HepG2 (cell line): ENCODE data around the gene TMEM185B. TPM values are rescaled to one million over a fixed set of nuclear protein-coding genes. Genes with fewer than 3 reads are reported as not detected.

Experiments used
- ATAC-seq: fragments of 200-7000 bp; cut with Tn5 transposase; 3 replicates; pipeline ENCODE4 v1.9.1; 2020; ENCODE audit warnings: mild to moderate bottlenecking, moderate library complexity
- BruUV-seq: library from RNA; stranded (reverse); fragments of 400-500 nt; replicated peaks from 2 replicates; lab custom pipeline; 2021; lab: Mats Ljungman, UMichigan
- CTCF ChIA-PET: fragments of 300-600 bp; formaldehyde crosslinking; extraction: SDS; loops from one replicate; lab custom pipeline; 2021; ENCODE audit warnings: low total read pairs, inconsistent platforms, low intra/inter-chr PET ratio; lab: Yijun Ruan, JAX
- POLR2A ChIA-PET: fragments of 350-600 bp; sonication (Branson Sonifier 250); formaldehyde crosslinking; loops from one replicate; lab custom pipeline; 2020; ENCODE audit warnings: antibody characterized with exemption, inconsistent platforms; lab: Yijun Ruan, JAX
- DNase-seq: peaks from one replicate; pipeline ENCODE4 v3.0.0-alpha.2; 2015; ENCODE audit warnings: low spot score
- FAIRE-seq: peaks from 3 replicates; lab custom pipeline; 2011; peaks lifted over from hg19 to GRCh38; lab: Jason Lieb, UNC
- H2AFZ ChIP-seq: one replicate; pipeline ENCODE4 v1.6.1; 2011; ENCODE audit warnings: low read length, inconsistent platforms
- H3K27ac ChIP-seq: fragments of 300-600 bp; 3 replicates; pipeline ENCODE4 v1.8.0; 2011; ENCODE audit warnings: mixed run types, mild to moderate bottlenecking, mixed read lengths, low read length, inconsistent platforms; ENCODE audit not compliant: insufficient read depth; ENCODE audit errors: extremely low read length
- H3K27me3 ChIP-seq, 2 experiments: fragments of 200-600 bp in 1 of 2; 2 replicates in 1 of 2; 3 replicates in 1 of 2; pipeline versions ENCODE4 v1.6.0 to v1.8.0; 2011; ENCODE audit warnings: low read length in 2 of 2, mild to moderate bottlenecking in 2 of 2, moderate library complexity in 2 of 2, inconsistent platforms in 1 of 2; ENCODE audit not compliant: insufficient read depth in 2 of 2, control insufficient read depth in 1 of 2
- H3K36me3 ChIP-seq, 2 experiments: fragments of 200-600 bp in 1 of 2; replicated peaks in 1 of 2; 2 replicates in 1 of 2; 3 replicates in 1 of 2; pipeline versions ENCODE4 v1.5.1 to v1.8.0; 2011; ENCODE audit warnings: low read length in 2 of 2, inconsistent platforms in 1 of 2; ENCODE audit not compliant: insufficient read depth in 2 of 2, control insufficient read depth in 1 of 2
- H3K4me1 ChIP-seq: 2 replicates; pipeline ENCODE4 v1.5.1; 2012; ENCODE audit warnings: low read length, inconsistent platforms; ENCODE audit not compliant: insufficient read depth
- H3K4me2 ChIP-seq: 2 replicates; pipeline ENCODE4 v1.6.0; 2011; ENCODE audit warnings: low read depth, low read length, inconsistent platforms
- H3K4me3 ChIP-seq, 3 experiments: fragments of 200-600 bp in 1 of 3; sonication (generic), shearing (Covaris generic) in 1 of 3; replicated peaks in 1 of 3; 2 replicates each; pipeline ENCODE4 v1.5.1; 2011 to 2016; ENCODE audit warnings: low read length in 3 of 3, inconsistent platforms in 2 of 3, low read depth in 2 of 3, mild to moderate bottlenecking in 2 of 3, control low read depth in 1 of 3, mixed read lengths in 1 of 3; ENCODE audit not compliant: insufficient read depth in 1 of 3
- H3K79me2 ChIP-seq: one replicate; pipeline ENCODE4 v1.6.1; 2011; ENCODE audit warnings: low read length, inconsistent platforms; ENCODE audit not compliant: insufficient read depth
- H3K9ac ChIP-seq: 2 replicates; pipeline ENCODE4 v1.6.0; 2011; ENCODE audit warnings: mild to moderate bottlenecking, low read depth, low read length, inconsistent platforms; ENCODE audit not compliant: insufficient read depth
- H3K9me3 ChIP-seq: 2 replicates; pipeline ENCODE4 v1.5.1; 2012; ENCODE audit warnings: mild to moderate bottlenecking, low read length
- H4K20me1 ChIP-seq: 2 replicates; pipeline ENCODE4 v1.6.0; 2011; ENCODE audit warnings: inconsistent platforms, mild to moderate bottlenecking, low read length, moderate library complexity; ENCODE audit not compliant: insufficient read depth
- FOXK1 ChIP-seq: sonication (generic); formaldehyde crosslinking; IDR thresholded peaks from 2 replicates; pipeline ENCODE4 v1.4.0; 2020; ENCODE audit warnings: low read depth, missing genetic modification reagents, borderline replicate concordance
- HNRNPUL1 ChIP-seq: fragments of 200-400 bp; formaldehyde crosslinking; IDR thresholded peaks from 2 replicates; pipeline ENCODE4 v1.6.1; 2017; ENCODE audit warnings: low read depth, mild to moderate bottlenecking, low read length, moderate library complexity
- IRF9 ChIP-seq: sonication (generic); formaldehyde crosslinking; IDR thresholded peaks from 2 replicates; pipeline ENCODE4 v1.8.0; 2022; ENCODE audit warnings: missing genetic modification reagents, mild to moderate bottlenecking, borderline replicate concordance
- MTERF4 ChIP-seq: sonication (generic); formaldehyde crosslinking; IDR thresholded peaks from 2 replicates; pipeline ENCODE4 v1.8.0; 2023; ENCODE audit warnings: mild to moderate bottlenecking, missing genetic modification reagents
- PHF21A ChIP-seq: sonication (generic); formaldehyde crosslinking; IDR thresholded peaks from 2 replicates; pipeline ENCODE4 v1.5.0; 2020; ENCODE audit warnings: mild to moderate bottlenecking, missing genetic modification reagents
- PPARG ChIP-seq: conservative IDR thresholded peaks from 2 replicates; pipeline ENCODE4 v1.6.1; 2016; ENCODE audit warnings: missing biosample characterization, missing genetic modification reagents
- TEAD3 ChIP-seq: optimal IDR thresholded peaks from 2 replicates; pipeline ENCODE3; 2016; ENCODE audit warnings: borderline replicate concordance
- ZKSCAN8 ChIP-seq: IDR thresholded peaks from 2 replicates; pipeline ENCODE4 v1.6.1; 2016; ENCODE audit warnings: borderline replicate concordance, missing genetic modification reagents, missing compliant biosample characterization
- ZNF512B ChIP-seq: sonication (generic); formaldehyde crosslinking; IDR thresholded peaks from 2 replicates; pipeline ENCODE4 v1.5.1; 2020; ENCODE audit warnings: missing genetic modification reagents, mild to moderate bottlenecking, borderline replicate concordance
- ZNF558 ChIP-seq: sonication (generic); formaldehyde crosslinking; IDR thresholded peaks from 2 replicates; pipeline ENCODE4 v1.9.0; 2022; ENCODE audit warnings: mild to moderate bottlenecking, missing genetic modification reagents, borderline replicate concordance
- ZNF709 ChIP-seq: sonication (generic); formaldehyde crosslinking; IDR thresholded peaks from 2 replicates; pipeline ENCODE4 v1.5.0; 2020; ENCODE audit warnings: mild to moderate bottlenecking, missing genetic modification reagents
- WGBS: methylation state at CpG from one replicate; pipeline ENCODE4 v1.1.6; 2017; ENCODE audit warnings: low lambda C conversion rate; 5-methylcytosine and 5-hydroxymethylcytosine counted together
- in situ Hi-C: cut with HindIII; loops from 2 replicates; pipeline ENCODE4 v1.10.0; 2017; ENCODE audit warnings: low pct_unique_long_range_greater_than_20kb; ENCODE audit not compliant: extremely low pct_ligation_motif_present
- intact Hi-C: fragments of 100-400 bp; cut with micrococcal nuclease; formaldehyde crosslinking; loops from one replicate; pipeline ENCODE4 v1.10.0; 2022; ENCODE audit not compliant: unreplicated experiment
- polyA plus RNA-seq, 8 experiments: library from polyadenylated mRNA; depleted of rRNA in 3 of 8; stranded (reverse) in 7 of 8; unstranded in 1 of 8; fragments of >200 nt; fragmentation: Illumina TruSeq in 4 of 8; extraction: Trizol in 4 of 8; gene quantifications; 2 replicates each; pipeline versions ENCODE4 v1.2.1 to v1.2.3, GENCODE V29; 2011 to 2016; ENCODE audit warnings: low read depth in 4 of 8, missing spikeins in 1 of 8, mixed read lengths in 1 of 8; ENCODE audit not compliant: insufficient read depth in 1 of 8
- total RNA-seq, 5 experiments: library from RNA; depleted of rRNA; stranded (reverse); fragments of >200 nt; fragmentation: Illumina TruSeq; extraction: Trizol; gene quantifications; 2 replicates each; pipeline ENCODE4 v1.2.3, GENCODE V29; 2016; ENCODE audit warnings: low read depth in 1 of 5

TMEM185B gene
- total and polyA plus RNA-seq, 2 of the 13 experiments (the other 11 are each of a cell fraction or from before 2014, with no cell fraction given): 5.6 to 7.0 TPM

GRCh38 chr2:120239488-120240287, 16.5 kb upstream of the TMEM185B start:
- no peak overlapping the region for H2AFZ ChIP-seq
- FAIRE-seq (peak; percentile 36), DNase-seq (peak; percentile 37), ATAC-seq (peak; percentile 48)
- peaks cover 48% of the 10 kb centered on the region for H3K4me1 ChIP-seq
- H3K27me3 ChIP-seq: peaks cover 4 to 10% of the 10 kb centered on the region in 2 experiments; a peak in 4 of 5 replicates
- H3K4me2 ChIP-seq: peak overlapping the region; percentile 93
- POLR2A ChIA-PET: interaction anchor here (0.8 to 2.5 kb wide), 4 partner anchors 12 to 226 kb away, joined by 3 to 22 read pairs (median 4); partner anchors contain the start of genes RALB and TMEM185B
- H3K4me3 ChIP-seq: peak overlapping the region; percentile 29 to 68 (median 48)
- no TSS peak for BruUV-seq
- no peaks in the 10 kb centered on the region for H3K9me3 ChIP-seq
- peak overlapping the region; percentile 39; the same call in 1 of the 2 replicates for H3K9ac ChIP-seq
- CTCF ChIA-PET: no interaction called here
- in situ Hi-C loops (no loop called here), intact Hi-C loops (loop anchor here (2.0 to 5.0 kb wide), 2 partner anchors 73 to 508 kb away; no protein-coding TSS in a partner anchor)
- H3K36me3 ChIP-seq: no peaks in the 10 kb centered on the region
- peak overlapping the region; percentile 4 for H3K27ac ChIP-seq
- H4K20me1 ChIP-seq: no peaks in the 10 kb centered on the region
- WGBS: 10% methylated on average over 19 of the region's 22 CpGs
- no peaks in the 10 kb centered on the region for H3K79me2 ChIP-seq
- no peak for TF ChIP-seq ZKSCAN8 (CRISPR knock-in tag)
- no peak for TF ChIP-seq PPARG (CRISPR knock-in tag)
- peak; percentile 41 for TF ChIP-seq TEAD3
- TF ChIP-seq ZNF512B (CRISPR knock-in tag): peak; percentile 78; the same call in 1 of the 2 replicates
- TF ChIP-seq ZNF709 (CRISPR knock-in tag): 0 out of 2 replicates have a peak, but pooled peaks have one; percentile 20
- TF ChIP-seq PHF21A (CRISPR knock-in tag): no peak
- 0 out of 2 replicates have a peak, but pooled peaks have one; percentile 7 for TF ChIP-seq MTERF4 (CRISPR knock-in tag)
- no peak for TF ChIP-seq ZNF558 (CRISPR knock-in tag)
- TF ChIP-seq HNRNPUL1: no peak
- TF ChIP-seq IRF9 (CRISPR knock-in tag): no peak
- no peak for TF ChIP-seq FOXK1 (CRISPR knock-in tag)
